Embryonic facial prominence (tissue), 1 donor: ENCODE results near the gene CARD11.

ENCODE experiments used
- DNase-seq: peaks from one replicate; pipeline ENCODE4 v3.0.0-alpha.2; 2016; ENCODE audit errors: extremely low spot score

Gene CARD11

GRCh38 chr7:2941216-2941859, 102.3 kb downstream of the CARD11 start:
- no peak for DNase-seq

- no peak for DNase-seq
Measured at GRCh38 chr7:2940466-2940865, 103.2 kb downstream of the CARD11 start.

GRCh38 chr7:2939193-2939885, 104.3 kb downstream of the CARD11 start:
- DNase-seq = no peak

- no peak for DNase-seq
Measured at GRCh38 chr7:2938514-2939192, 105.0 kb downstream of the CARD11 start.

- DNase-seq = no peak
Measured at GRCh38 chr7:2937701-2938513, 105.8 kb downstream of the CARD11 start.

GRCh38 chr7:2936891-2937580, 106.6 kb downstream of the CARD11 start:
- DNase-seq = no peak

GRCh38 chr7:2936301-2936700, 107.4 kb downstream of the CARD11 start:
- DNase-seq = no peak

GRCh38 chr7:2934984-2935740, 108.5 kb downstream of the CARD11 start:
- DNase-seq = no peak

- no peak for DNase-seq
Measured at GRCh38 chr7:2934211-2934731, 109.4 kb downstream of the CARD11 start.

GRCh38 chr7:2932402-2933251, 111.0 kb downstream of the CARD11 start:
- no peak for DNase-seq

- no peak for DNase-seq
Measured at GRCh38 chr7:2931034-2931415, 112.6 kb downstream of the CARD11 start.

- no peak for DNase-seq
Measured at GRCh38 chr7:2930310-2931033, 113.2 kb downstream of the CARD11 start.

- no peak for DNase-seq
Measured at GRCh38 chr7:2929321-2930201, 114.1 kb downstream of the CARD11 start.

- DNase-seq = no peak
Measured at GRCh38 chr7:2928613-2929311, 114.9 kb downstream of the CARD11 start.

GRCh38 chr7:2928256-2928612, 115.4 kb downstream of the CARD11 start:
- no peak for DNase-seq

GRCh38 chr7:2927592-2927991, 116.1 kb downstream of the CARD11 start:
- no peak for DNase-seq

- no peak for DNase-seq
Measured at GRCh38 chr7:2926896-2927405, 116.7 kb downstream of the CARD11 start.
